Measurements from ENCODE around the gene ANKRD29. TPM values are rescaled to one million over a fixed set of nuclear protein-coding genes. Genes with fewer than 3 reads are reported as not detected.

The ANKRD29 gene
- total and polyA plus RNA-seq, 12 donors = 2.1 to 11.5 (median 6.0) TPM

GRCh38 chr18:23703987-23704384 lies 41.3 kb upstream of the ANKRD29 start:
- H3K27ac ChIP-seq = peak overlapping the region in 4 of 10 donors; percentile 2 to 28 (median 11)
- ATAC-seq (no peak), DNase-seq (no peak)
- H3K36me3 ChIP-seq = no peaks in the 10 kb centered on the region
- H3K4me1 ChIP-seq = peaks cover 0 to 11% (median 0%) of the 10 kb centered on the region in 9 donors
- 65 to 68% methylated on average over 6 of the region's 6 CpGs for WGBS, 2 donors
- intact Hi-C loops (cut with DNase I) = loop anchor here (1.0 to 10.0 kb wide), 5 partner anchors 81 to 189 kb away; no protein-coding TSS in a partner anchor
- no peak for TF ChIP-seq CTCF (IDR thresholded peaks at IDR 0.05)
- peaks cover 0 to 17% (median 5%) of the 10 kb centered on the region in 11 donors for H3K9me3 ChIP-seq
- H3K27me3 ChIP-seq = peaks cover 0 to 7% (median 0%) of the 10 kb centered on the region in 7 donors
- no peak overlapping the region for H3K4me3 ChIP-seq

GRCh38 chr18:23703057-23703986 lies 40.6 kb upstream of the ANKRD29 start:
- Histone ChIP-seq H3K4me1 (peaks cover 0 to 11% (median 0%) of the 10 kb centered on the region in 9 donors), H3K4me3 (no peak overlapping the region), H3K9me3 (peaks cover 0 to 17% (median 5%) of the 10 kb centered on the region in 11 donors), H3K36me3 (no peaks in the 10 kb centered on the region), H3K27ac (peak overlapping the region in 2 of 10 donors; percentile 6 to 16), H3K27me3 (peaks cover 0 to 7% (median 0%) of the 10 kb centered on the region in 7 donors)
- 52 to 56% methylated on average over 6 of the region's 6 CpGs for WGBS, 2 donors
- ATAC-seq = peak in 7 of 8 donors; percentile 65 to 88 (median 80)
- peak in 1 of 2 donors; percentile 29 for DNase-seq
- TF ChIP-seq CTCF (IDR thresholded peaks at IDR 0.05) = peak; percentile 27 to 78 (median 61)
- intact Hi-C loops (cut with DNase I) = loop anchor here (1.0 to 10.0 kb wide), 5 partner anchors 81 to 189 kb away; no protein-coding TSS in a partner anchor

- intact Hi-C loops (cut with DNase I) = loop anchor here (1.0 to 10.0 kb wide), 5 partner anchors 80 to 188 kb away; no protein-coding TSS in a partner anchor
- WGBS, 2 donors = 82 to 93% methylated on average over 4 of the region's 4 CpGs
- Histone ChIP-seq H3K27ac (no peak overlapping the region), H3K27me3 (peaks cover 0 to 7% (median 0%) of the 10 kb centered on the region in 7 donors), H3K36me3 (no peaks in the 10 kb centered on the region), H3K4me3 (no peak overlapping the region), H3K9me3 (peaks cover 0 to 14% (median 5%) of the 10 kb centered on the region in 11 donors), H3K4me1 (peaks cover 0 to 11% (median 0%) of the 10 kb centered on the region in 9 donors)
- no peak for DNase-seq
- no peak for TF ChIP-seq CTCF (IDR thresholded peaks at IDR 0.05)
- ATAC-seq = no peak
Observed at GRCh38 chr18:23702606-23703005, 39.9 kb upstream of the ANKRD29 start.

- H3K36me3 ChIP-seq = no peaks in the 10 kb centered on the region
- no peak for ATAC-seq
- no peak overlapping the region for H3K4me3 ChIP-seq
- TF ChIP-seq CTCF (IDR thresholded peaks at IDR 0.05) = no peak
- DNase-seq = no peak
- intact Hi-C loops (cut with DNase I) = loop anchor here in 8 of 10 donors (2.0 to 10.0 kb wide), 4 partner anchors 79 to 187 kb away; no protein-coding TSS in a partner anchor
- H3K27ac ChIP-seq = no peak overlapping the region
- peaks cover 0 to 11% (median 0%) of the 10 kb centered on the region in 9 donors for H3K4me1 ChIP-seq
- peaks cover 0 to 7% (median 0%) of the 10 kb centered on the region in 7 donors for H3K27me3 ChIP-seq
- WGBS, 2 donors = 91 to 93% methylated on average over 8 of the region's 8 CpGs
- peaks cover 0 to 6% (median 0%) of the 10 kb centered on the region in 11 donors for H3K9me3 ChIP-seq
Observed at GRCh38 chr18:23701544-23702064, 38.9 kb upstream of the ANKRD29 start.

Measured in heart right ventricle (tissue), 16 donors.